GM19452 (cell line): ENCODE results near the gene TIGD2.

Experiments
- ATAC-seq: cut with Tn5 transposase; IDR thresholded peaks from one replicate; pipeline ENCODE4 v1.9.1; 2021; ENCODE audit not compliant: unreplicated experiment

The TIGD2 gene

DNA sequence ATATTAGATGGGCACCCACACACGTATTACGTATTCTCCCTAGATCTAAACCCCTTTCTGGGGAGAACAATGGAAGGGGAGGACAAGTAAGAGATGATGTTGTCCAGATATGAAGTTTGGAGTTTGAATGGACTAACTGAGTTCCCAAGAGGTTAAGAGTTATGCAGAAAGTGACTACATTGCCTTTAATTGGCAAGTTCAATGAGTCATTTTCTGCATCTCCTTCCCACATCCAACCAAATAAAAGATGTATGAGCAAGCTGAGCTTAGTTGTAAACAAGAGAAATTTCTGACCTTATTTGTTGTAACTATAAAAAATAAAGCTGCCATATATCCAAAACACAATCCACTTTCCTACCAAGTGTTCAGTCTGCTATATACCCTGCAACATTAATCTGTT lies 50.5 kb downstream of the TIGD2 start:
- no peak for ATAC-seq

GRCh38 chr4:89162496-89162895 lies 51.2 kb downstream of the TIGD2 start:
- ATAC-seq, result no peak

DNA sequence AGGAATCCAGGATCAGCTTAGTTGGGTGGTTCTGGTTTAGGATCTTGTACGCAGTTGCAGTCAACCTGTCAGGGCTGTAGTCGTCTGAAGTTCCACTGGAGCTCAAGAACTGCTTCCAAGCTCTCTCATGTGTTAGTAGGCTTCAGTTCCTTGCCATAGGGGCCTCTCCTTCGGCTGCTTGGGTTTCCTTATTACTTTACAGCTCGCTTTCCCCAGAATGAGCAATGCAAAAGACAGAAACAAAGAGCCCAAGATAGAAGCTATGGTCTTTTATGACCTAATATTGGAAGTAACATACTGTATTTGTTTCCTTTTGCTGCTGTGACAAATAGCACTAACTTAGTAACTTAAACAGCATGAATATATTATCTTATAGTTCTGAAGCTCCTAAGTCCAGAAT lies 51.7 kb downstream of the TIGD2 start:
- ATAC-seq, result no peak

DNA sequence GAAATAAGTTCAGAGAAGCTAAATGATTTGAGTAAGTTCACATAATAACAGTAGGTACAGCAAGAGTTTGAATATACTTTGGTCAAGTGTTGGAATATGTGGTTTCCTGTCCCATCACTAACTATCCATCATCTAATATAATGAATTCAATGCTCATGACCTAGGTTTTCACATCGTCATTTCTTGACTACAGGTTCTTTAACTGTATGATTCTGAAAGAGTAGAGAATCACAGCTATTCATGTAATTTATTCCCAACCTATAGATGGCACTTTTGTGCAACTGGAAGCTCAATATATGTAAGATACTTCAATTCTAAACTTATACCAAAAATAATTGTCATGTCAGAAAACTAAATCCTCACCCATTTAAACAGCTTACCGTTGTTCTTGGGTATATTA lies 53.1 kb downstream of the TIGD2 start:
- no peak for ATAC-seq
